Ovary (tissue), 9 donors: ENCODE results near the gene TBC1D1. TPM values are rescaled to one million over a fixed set of nuclear protein-coding genes. Genes with fewer than 3 reads are reported as not detected.

ENCODE experiments used
- DNase-seq, 5 donors: peaks; one replicate each; pipeline ENCODE4 v3.0.0-alpha.2; 2019 to 2020
- H3K27ac ChIP-seq, 2 donors: fragments of 200-600 bp; one replicate each; pipeline versions ENCODE4 v1.5.1 to v1.8.0; 2019 to 2022
- H3K27me3 ChIP-seq: fragments of 200-600 bp; one replicate; pipeline ENCODE4 v1.8.0; 2022
- H3K36me3 ChIP-seq: fragments of 200-600 bp; sonication (generic); one replicate; pipeline ENCODE4 v1.5.1; 2019
- H3K4me1 ChIP-seq: one replicate; pipeline ENCODE4 v1.8.1; 2013; ENCODE audit warnings: mild to moderate bottlenecking, moderate library complexity; ENCODE audit not compliant: insufficient read depth
- H3K4me3 ChIP-seq: fragments of 200-600 bp; sonication (generic); one replicate; pipeline ENCODE4 v1.5.1; 2017
- H3K9me3 ChIP-seq, 2 donors: fragments of 200-600 bp in 1 of 2; sonication (generic) in 1 of 2; one replicate each; pipeline versions ENCODE4 v1.5.1 to v1.8.1; 2013 to 2019; ENCODE audit warnings: mild to moderate bottlenecking in 1 of 2, moderate library complexity in 1 of 2
- CTCF ChIP-seq, 3 donors: fragments of 450-650 bp in 2 of 3; fragments of 200-600 bp in 1 of 3; IDR thresholded peaks; one replicate each; pipeline versions ENCODE4 v1.5.1 to v1.8.0; 2016 to 2022; ENCODE audit warnings: antibody characterized with exemption in 3 of 3, mild to moderate bottlenecking in 1 of 3
- EP300 ChIP-seq: sonication (generic); formaldehyde crosslinking; IDR thresholded peaks from one replicate; pipeline ENCODE4 v1.6.1; 2017; ENCODE audit warnings: antibody characterized with exemption
- POLR2A ChIP-seq: fragments of 450-650 bp; IDR thresholded peaks from one replicate; pipeline ENCODE4 v1.6.1; 2017; ENCODE audit warnings: antibody characterized with exemption, mild to moderate bottlenecking, moderate library complexity
- WGBS, 3 donors: extraction: QIAGEN DNeasy Blood & Tissue Kit in 1 of 3; methylation state at CpG; one replicate each; pipeline versions ENCODE4 v1.1.5 to v1.1.7; 2013 to 2017; 5-methylcytosine and 5-hydroxymethylcytosine counted together
- intact Hi-C, 4 donors: fragments of 100-400 bp; cut with DNase I; formaldehyde crosslinking; loops; one replicate each; pipeline versions ENCODE4 v1.11.0 to v1.15.1; 2022 to 2023
- polyA plus RNA-seq, 2 donors: library from polyadenylated mRNA; stranded (reverse); fragments of 200-250 nt in 1 of 2; fragments of 350-450 nt in 1 of 2; fragmentation: Illumina TruSeq in 1 of 2; extraction: RNeasy Lipid Tissue Mini Kit (QIAGEN cat#74804) in 1 of 2; gene quantifications; one replicate each; pipeline ENCODE4 v1.2.3, GENCODE V29; 2013 to 2014
- total RNA-seq, 7 donors: library from RNA; depleted of rRNA in 2 of 7; stranded (reverse); fragments of >200 nt in 2 of 7; fragmentation: NEBNext Ultra II Directional in 3 of 7; extraction: Animal tissue kit (Norgen Biotek cat#: 25700) in 3 of 7; gene quantifications; one replicate each; pipeline versions ENCODE4 v1.1.0 to v1.2.4, GENCODE V29; 2016 to 2023
- donor health status: DM: no; HTN: no; CAD: no; lungs with moderate emphysema.
- donor health status: DM: no; HTN: no; CAD: no.
- donor health status: Bipolar disorder and iron deficiency.
- donor health status: DM: yes; HTN: yes; CAD: no.
- donor health status: DM: no; HTN: no; CAD: no.
- donor health status: DM: yes; HTN: yes; CAD: no.

TBC1D1 gene
- total and polyA plus RNA-seq, 9 donors, result 39.5 to 104 (median 63.9) TPM

GRCh38 chr4:38132843-38133662 lies 242.2 kb downstream of the TBC1D1 start:
- intact Hi-C loops, result no loop called here
- no peak for TF ChIP-seq POLR2A
- no peak for TF ChIP-seq EP300
- no peak for TF ChIP-seq CTCF (IDR thresholded peaks at IDR 0.05)
- no peak for DNase-seq
- no peaks in the 10 kb centered on the region for H3K9me3 ChIP-seq
- 86 to 88% (median 87%) methylated on average over 14 of the region's 14 CpGs for WGBS, 3 donors
- H3K36me3 ChIP-seq, result no peaks in the 10 kb centered on the region
- H3K4me1 ChIP-seq, result peaks cover 13% of the 10 kb centered on the region
- no peaks in the 10 kb centered on the region for H3K27me3 ChIP-seq
- H3K4me3 ChIP-seq, result no peak overlapping the region
- H3K27ac ChIP-seq, result peak overlapping the region in 1 of 2 donors; percentile 82

DNA sequence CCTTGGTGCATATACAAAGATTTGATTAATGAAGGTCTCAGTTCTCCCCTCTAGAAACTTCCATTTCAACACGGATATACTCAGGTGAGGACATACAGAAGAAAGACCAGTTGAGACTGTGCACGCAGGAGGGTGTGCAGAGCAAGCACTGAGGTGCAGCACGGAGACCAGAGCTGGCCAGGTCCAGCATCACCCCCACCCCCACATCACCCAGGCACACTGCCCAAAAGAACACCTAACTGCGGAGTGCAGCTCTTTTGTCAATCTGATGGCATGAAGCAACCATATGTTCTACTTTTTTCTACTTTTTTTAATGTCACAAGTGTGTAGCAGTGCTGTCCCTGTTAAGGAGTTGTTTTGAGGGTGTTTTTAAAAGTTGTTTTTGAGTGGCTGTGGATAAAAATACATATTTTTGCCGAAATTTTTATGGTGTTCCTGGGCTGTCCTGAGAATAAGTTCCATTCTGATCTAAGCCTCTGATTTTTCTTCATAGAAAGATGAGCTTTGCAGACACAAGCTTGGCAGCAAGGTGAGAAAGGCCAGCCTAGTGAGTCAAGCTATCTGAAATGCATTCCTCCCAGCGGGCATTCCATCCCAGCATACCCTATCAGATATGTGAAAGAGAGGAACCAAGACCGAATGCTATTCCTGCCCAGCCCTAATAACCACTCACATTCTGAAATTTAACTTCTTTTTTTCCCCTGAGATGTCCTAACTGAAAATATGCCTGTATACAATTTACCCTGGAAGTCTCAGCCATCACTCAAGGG lies 243.0 kb downstream of the TBC1D1 start:
- WGBS, 3 donors, result 81 to 82% (median 81%) methylated on average over 7 of the region's 7 CpGs
- TF ChIP-seq EP300 (no peak), POLR2A (no peak), CTCF (IDR thresholded peaks at IDR 0.05) (no peak)
- intact Hi-C loops, result no loop called here
- peaks cover 13% of the 10 kb centered on the region for H3K4me1 ChIP-seq
- no peak overlapping the region for H3K27ac ChIP-seq
- DNase-seq, result no peak
- no peaks in the 10 kb centered on the region for H3K27me3 ChIP-seq
- H3K4me3 ChIP-seq, result no peak overlapping the region
- no peaks in the 10 kb centered on the region for H3K36me3 ChIP-seq
- H3K9me3 ChIP-seq, result no peaks in the 10 kb centered on the region

GRCh38 chr4:38135201-38135600 lies 244.3 kb downstream of the TBC1D1 start:
- 95 to 97% (median 96%) methylated on average over 8 of the region's 8 CpGs for WGBS, 3 donors
- Histone ChIP-seq H3K27ac (no peak overlapping the region), H3K36me3 (no peaks in the 10 kb centered on the region), H3K27me3 (no peaks in the 10 kb centered on the region), H3K4me3 (no peak overlapping the region), H3K9me3 (no peaks in the 10 kb centered on the region), H3K4me1 (peaks cover 8% of the 10 kb centered on the region)
- intact Hi-C loops, result no loop called here
- TF ChIP-seq CTCF (IDR thresholded peaks at IDR 0.05) (no peak), EP300 (no peak), POLR2A (no peak)
- no peak for DNase-seq

- TF ChIP-seq POLR2A, result no peak
- TF ChIP-seq CTCF (IDR thresholded peaks at IDR 0.05), result no peak
- TF ChIP-seq EP300, result no peak
- Histone ChIP-seq H3K4me3 (no peak overlapping the region), H3K27ac (no peak overlapping the region), H3K27me3 (no peaks in the 10 kb centered on the region), H3K9me3 (no peaks in the 10 kb centered on the region), H3K36me3 (no peaks in the 10 kb centered on the region), H3K4me1 (peaks cover 3% of the 10 kb centered on the region)
- intact Hi-C loops, result no loop called here
- DNase-seq, result no peak
- WGBS, 3 donors, result 94 to 97% (median 94%) methylated on average over 10 of the region's 10 CpGs
Observed at GRCh38 chr4:38136604-38137003, 245.7 kb downstream of the TBC1D1 start.
